Thyroid gland (tissue), 4 donors: Measurements from ENCODE around the gene KIF3A. TPM values are rescaled to one million over a fixed set of nuclear protein-coding genes. Genes with fewer than 3 reads are reported as not detected.

Source experiments
- DNase-seq, 2 donors: peaks; one replicate each; pipeline ENCODE4 v3.0.0-alpha.2; 2019
- H3K27ac ChIP-seq, 3 donors: fragments of 200-600 bp; sonication (generic); 1 replicate in 2 of 3; 2 replicates in 1 of 3; pipeline ENCODE4 v1.5.1; 2016 to 2019; ENCODE audit warnings: mild to moderate bottlenecking in 1 of 3, moderate library complexity in 1 of 3
- H3K27me3 ChIP-seq: fragments of 200-600 bp; sonication (generic); one replicate; pipeline ENCODE4 v1.5.1; 2019
- H3K36me3 ChIP-seq, 2 donors: fragments of 200-600 bp; sonication (generic); one replicate each; pipeline ENCODE4 v1.5.1; 2016 to 2019
- H3K4me1 ChIP-seq, 2 donors: fragments of 200-600 bp; sonication (generic); one replicate each; pipeline ENCODE4 v1.5.1; 2017 to 2019
- H3K4me3 ChIP-seq, 3 donors: fragments of 200-600 bp; sonication (generic); replicated peaks in 1 of 3; 1 replicate in 2 of 3; 2 replicates in 1 of 3; pipeline ENCODE4 v1.5.1; 2016; ENCODE audit warnings: mild to moderate bottlenecking in 1 of 3
- H3K9me3 ChIP-seq: fragments of 200-600 bp; sonication (generic); one replicate; pipeline ENCODE4 v1.5.1; 2017
- CTCF ChIP-seq, 6 experiments: fragments of 200-600 bp in 3 of 6; fragments of 450-650 bp in 3 of 6; sonication (generic) in 3 of 6; IDR thresholded peaks; one replicate each; pipeline ENCODE4 v1.5.1; 2016 to 2019; ENCODE audit warnings: antibody characterized with exemption in 6 of 6, mild to moderate bottlenecking in 2 of 6, inconsistent platforms in 1 of 6, moderate library complexity in 1 of 6
- POLR2A ChIP-seq, 2 donors: fragments of 450-650 bp; IDR thresholded peaks; one replicate each; pipeline ENCODE4 v1.6.1; 2017; ENCODE audit warnings: antibody characterized with exemption in 2 of 2, mild to moderate bottlenecking in 2 of 2, moderate library complexity in 1 of 2
- WGBS, 2 donors: methylation state at CpG; one replicate each; pipeline ENCODE4 v1.1.5; 2017; 5-methylcytosine and 5-hydroxymethylcytosine counted together
- intact Hi-C: fragments of 100-400 bp; cut with DNase I; formaldehyde crosslinking; loops from one replicate; pipeline ENCODE4 v1.15.1; 2023
- total RNA-seq, 4 donors: library from RNA; depleted of rRNA; stranded (reverse); fragments of >200 nt; gene quantifications; one replicate each; pipeline ENCODE4 v1.2.3, GENCODE V29; 2016

Gene KIF3A
- total RNA-seq, 4 donors from 2014 or later, result 8.2 to 12.2 (median 10.5) TPM

DNA sequence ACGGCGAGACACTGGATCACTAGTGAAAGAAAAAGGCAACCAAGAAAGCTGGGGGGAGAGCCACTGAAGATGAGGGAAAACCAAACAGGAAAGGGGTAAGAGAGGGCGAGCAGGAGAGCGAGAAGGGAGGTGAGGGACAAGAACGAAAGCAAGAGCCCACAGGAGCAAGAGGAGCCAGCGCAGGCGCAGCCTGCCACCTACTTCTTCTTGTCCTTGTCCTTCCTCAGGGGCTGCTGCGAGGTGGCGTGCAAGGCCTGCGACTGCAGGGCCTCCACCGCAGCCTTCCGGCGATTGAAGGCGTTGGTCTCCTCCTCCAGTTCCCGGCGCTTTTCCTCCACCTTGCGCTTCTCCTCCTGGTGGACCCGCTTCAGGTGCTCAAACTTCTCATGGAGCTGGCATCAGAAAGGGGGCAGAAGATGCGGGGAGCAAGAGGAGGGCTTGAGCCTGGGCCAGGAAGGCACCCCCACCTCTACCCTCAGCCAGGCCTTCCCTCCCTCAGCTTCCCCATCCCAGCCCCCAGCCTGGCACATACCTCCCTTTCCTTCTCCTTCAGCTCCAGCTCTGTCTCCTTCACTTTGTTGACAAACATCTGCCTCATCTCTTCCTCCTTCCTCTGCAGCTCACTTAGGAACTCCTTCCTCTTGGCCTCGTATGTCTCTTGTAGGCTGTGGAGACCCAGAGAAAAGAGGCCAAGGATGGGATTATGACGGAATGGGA lies 23.4 kb upstream of the KIF3A start:
- peaks cover 60 to 65% of the 10 kb centered on the region in 2 donors for H3K36me3 ChIP-seq
- no peak overlapping the region for H3K4me3 ChIP-seq
- H3K9me3 ChIP-seq, result no peaks in the 10 kb centered on the region
- intact Hi-C loops, result no loop called here
- H3K27ac ChIP-seq, result no peak overlapping the region
- DNase-seq, result no peak
- 95 to 97% methylated on average over 21 of the region's 21 CpGs for WGBS, 2 donors
- no peaks in the 10 kb centered on the region for H3K4me1 ChIP-seq
- no peak for TF ChIP-seq CTCF (IDR thresholded peaks at IDR 0.05)
- no peak for TF ChIP-seq POLR2A (IDR thresholded peaks at IDR 0.05)
- no peaks in the 10 kb centered on the region for H3K27me3 ChIP-seq

DNA sequence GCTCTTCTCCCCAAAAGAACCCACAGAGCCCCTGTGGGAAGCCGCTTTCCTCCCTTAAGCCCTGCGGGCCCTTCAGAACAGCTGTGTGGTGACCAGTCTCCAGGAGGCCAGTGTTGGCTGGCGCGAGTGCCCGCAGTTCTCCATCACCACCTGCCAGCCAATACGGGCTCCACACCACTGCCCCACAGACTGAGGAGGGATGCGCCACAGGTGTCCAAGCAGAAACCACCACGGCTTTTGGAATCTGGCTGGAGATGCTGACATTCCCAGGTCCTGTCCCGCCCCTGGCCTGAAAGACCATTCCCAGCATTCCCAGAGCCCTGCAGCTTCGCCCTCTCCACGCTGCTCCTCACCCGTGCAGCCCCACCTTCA lies 22.7 kb upstream of the KIF3A start:
- H3K27me3 ChIP-seq, result no peaks in the 10 kb centered on the region
- no peak for TF ChIP-seq CTCF (IDR thresholded peaks at IDR 0.05)
- no peak for TF ChIP-seq POLR2A (IDR thresholded peaks at IDR 0.05)
- H3K9me3 ChIP-seq, result no peaks in the 10 kb centered on the region
- DNase-seq, result no peak
- 93 to 98% methylated on average over 9 to 12 of the region's 12 CpGs for WGBS, 2 donors
- H3K4me1 ChIP-seq, result no peaks in the 10 kb centered on the region
- H3K36me3 ChIP-seq, result peaks cover 58 to 61% of the 10 kb centered on the region in 2 donors
- no peak overlapping the region for H3K4me3 ChIP-seq
- no peak overlapping the region for H3K27ac ChIP-seq
- intact Hi-C loops, result no loop called here

- Histone ChIP-seq H3K27me3 (no peaks in the 10 kb centered on the region), H3K4me1 (no peaks in the 10 kb centered on the region), H3K9me3 (no peaks in the 10 kb centered on the region), H3K4me3 (no peak overlapping the region), H3K36me3 (peaks cover 52 to 55% of the 10 kb centered on the region in 2 donors), H3K27ac (no peak overlapping the region)
- TF ChIP-seq CTCF (IDR thresholded peaks at IDR 0.05) (no peak), POLR2A (IDR thresholded peaks at IDR 0.05) (no peak)
- DNase-seq, result no peak
- WGBS, 2 donors, result 87 to 93% methylated on average over 12 to 13 of the region's 13 CpGs
- intact Hi-C loops, result no loop called here
Measured at GRCh38 chr5:132759114-132760048, 22.0 kb upstream of the KIF3A start.

- peaks cover 43 to 46% of the 10 kb centered on the region in 2 donors for H3K36me3 ChIP-seq
- H3K9me3 ChIP-seq, result no peaks in the 10 kb centered on the region
- H3K27me3 ChIP-seq, result no peaks in the 10 kb centered on the region
- WGBS, 2 donors, result 90 to 93% methylated on average over 13 of the region's 13 CpGs
- no peak overlapping the region for H3K27ac ChIP-seq
- no peak overlapping the region for H3K4me3 ChIP-seq
- peaks cover under 1% of the 10 kb centered on the region in 2 donors for H3K4me1 ChIP-seq
- DNase-seq, result no peak
- TF ChIP-seq CTCF (IDR thresholded peaks at IDR 0.05) (no peak), POLR2A (IDR thresholded peaks at IDR 0.05) (no peak)
- intact Hi-C loops, result no loop called here
Measured at GRCh38 chr5:132758451-132758850, 21.1 kb upstream of the KIF3A start.

DNA sequence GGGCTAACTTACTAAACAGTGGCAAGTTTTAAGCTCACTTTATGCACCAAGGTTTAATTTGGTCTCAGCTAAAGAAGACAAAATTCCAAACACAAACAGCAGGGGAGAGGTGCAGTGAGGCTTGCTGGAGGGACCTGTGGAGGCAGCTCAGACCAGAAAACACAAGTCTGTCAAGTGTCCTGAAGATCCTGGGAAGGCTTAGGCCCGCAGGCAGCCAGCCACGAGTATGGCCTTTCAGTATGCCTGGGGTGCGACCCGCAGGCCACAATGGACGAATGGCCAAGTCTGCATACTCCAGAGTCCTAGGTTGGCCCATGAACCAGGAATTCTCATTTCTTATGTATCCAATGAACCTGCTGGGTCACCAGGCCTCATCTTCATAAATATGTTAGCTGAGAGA lies 19.2 kb upstream of the KIF3A start:
- no peak overlapping the region for H3K27ac ChIP-seq
- no peaks in the 10 kb centered on the region for H3K27me3 ChIP-seq
- no peaks in the 10 kb centered on the region for H3K9me3 ChIP-seq
- H3K36me3 ChIP-seq, result peaks cover 31 to 37% of the 10 kb centered on the region in 2 donors
- intact Hi-C loops, result no loop called here
- TF ChIP-seq CTCF (IDR thresholded peaks at IDR 0.05) (no peak), POLR2A (IDR thresholded peaks at IDR 0.05) (no peak)
- peaks cover 5 to 12% of the 10 kb centered on the region in 2 donors for H3K4me1 ChIP-seq
- 80 to 83% methylated on average over 5 of the region's 5 CpGs for WGBS, 2 donors
- no peak for DNase-seq
- no peak overlapping the region for H3K4me3 ChIP-seq
